ENCODE data around the gene ELOVL7. TPM values are rescaled to one million over a fixed set of nuclear protein-coding genes. Genes with fewer than 3 reads are reported as not detected.

ELOVL7 gene
- total RNA-seq, 1 experiment from 2014 or later = 2.5 TPM

DNA sequence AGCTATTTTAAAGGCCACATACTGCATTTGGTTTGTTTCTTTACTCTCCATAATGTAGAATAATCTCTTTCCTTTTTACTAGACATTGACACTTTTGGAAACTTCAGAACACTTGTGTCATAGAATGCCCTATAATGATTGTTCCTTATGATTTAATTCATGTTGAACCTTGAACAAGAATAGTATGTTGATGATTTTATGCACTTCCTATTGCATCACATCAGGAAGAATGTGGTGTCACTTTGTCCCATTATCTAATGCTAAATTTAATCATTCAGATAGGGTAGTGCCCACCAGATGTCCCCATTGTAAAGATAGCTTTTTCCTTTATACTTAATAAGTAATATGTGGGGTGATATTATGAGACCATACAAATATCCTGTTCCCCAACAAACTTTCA lies 124.7 kb downstream of the ELOVL7 start:
- Histone ChIP-seq H2BK120ac (ENCODE audit: low read depth, low read length, poor library complexity, severe bottlenecking) (no peak overlapping the region), H3K14ac (ENCODE audit: insufficient read depth, low read length) (no peak overlapping the region), H3K9ac (ENCODE audit: extremely low read depth, insufficient read length, low read length) (no peak overlapping the region), H4K91ac (ENCODE audit: insufficient read length, low read depth, low read length) (no peak overlapping the region), H2AFZ (ENCODE audit: low read length) (no peak overlapping the region), H3K4me2 (ENCODE audit: insufficient read depth, insufficient read length, low read length) (no peak overlapping the region), H3K23ac (ENCODE audit: insufficient read length, low read depth, low read length) (no peak overlapping the region), H3K79me1 (ENCODE audit: insufficient read depth, low read depth, low read length, poor library complexity, severe bottlenecking) (no peaks in the 10 kb centered on the region), H3K9me3 (ENCODE audit: control insufficient read depth, low read depth, low read length) (no peaks in the 10 kb centered on the region), H3K23me2 (ENCODE audit: insufficient read length, low read depth, low read length, poor library complexity, severe bottlenecking) (peaks cover 2% of the 10 kb centered on the region), H2BK12ac (ENCODE audit: insufficient read length, low read depth, low read length) (no peak overlapping the region), H3K79me2 (ENCODE audit: insufficient read depth, low read length) (no peaks in the 10 kb centered on the region), H3K18ac (ENCODE audit: insufficient read length, low read depth, low read length) (no peak overlapping the region), H2AK5ac (ENCODE audit: insufficient read length, low read length) (no peak overlapping the region), H2BK20ac (ENCODE audit: low read depth, low read length, poor library complexity, severe bottlenecking) (no peak overlapping the region), H2BK5ac (ENCODE audit: insufficient read length, low read length) (no peak overlapping the region), H4K20me1 (ENCODE audit: control insufficient read depth, insufficient read depth, insufficient read length) (no peaks in the 10 kb centered on the region), H3K4ac (ENCODE audit: low read depth, low read length) (no peak overlapping the region), H3K27me3 (ENCODE audit: insufficient read depth, low read length) (no peaks in the 10 kb centered on the region), H3K27ac (ENCODE audit: insufficient read length, low read depth, low read length) (no peak overlapping the region), H4K5ac (ENCODE audit: insufficient read length, low read depth, low read length) (no peak overlapping the region), H4K8ac (replicated peaks; ENCODE audit: insufficient read length, low read depth, low read length) (no peak overlapping the region), H3T11ph (ENCODE audit: low read length) (no peak overlapping the region), H3K4me1 (ENCODE audit: insufficient read depth, low read length) (no peaks in the 10 kb centered on the region), H3K56ac (ENCODE audit: insufficient read length, low read depth, low read length) (no peak overlapping the region), H2BK15ac (ENCODE audit: low read depth, low read length) (no peak overlapping the region)
- H3K4me3 Mint-ChIP-seq = no peak overlapping the region
- DNase-seq = no peak
- TF ChIP-seq, protein P1, sequence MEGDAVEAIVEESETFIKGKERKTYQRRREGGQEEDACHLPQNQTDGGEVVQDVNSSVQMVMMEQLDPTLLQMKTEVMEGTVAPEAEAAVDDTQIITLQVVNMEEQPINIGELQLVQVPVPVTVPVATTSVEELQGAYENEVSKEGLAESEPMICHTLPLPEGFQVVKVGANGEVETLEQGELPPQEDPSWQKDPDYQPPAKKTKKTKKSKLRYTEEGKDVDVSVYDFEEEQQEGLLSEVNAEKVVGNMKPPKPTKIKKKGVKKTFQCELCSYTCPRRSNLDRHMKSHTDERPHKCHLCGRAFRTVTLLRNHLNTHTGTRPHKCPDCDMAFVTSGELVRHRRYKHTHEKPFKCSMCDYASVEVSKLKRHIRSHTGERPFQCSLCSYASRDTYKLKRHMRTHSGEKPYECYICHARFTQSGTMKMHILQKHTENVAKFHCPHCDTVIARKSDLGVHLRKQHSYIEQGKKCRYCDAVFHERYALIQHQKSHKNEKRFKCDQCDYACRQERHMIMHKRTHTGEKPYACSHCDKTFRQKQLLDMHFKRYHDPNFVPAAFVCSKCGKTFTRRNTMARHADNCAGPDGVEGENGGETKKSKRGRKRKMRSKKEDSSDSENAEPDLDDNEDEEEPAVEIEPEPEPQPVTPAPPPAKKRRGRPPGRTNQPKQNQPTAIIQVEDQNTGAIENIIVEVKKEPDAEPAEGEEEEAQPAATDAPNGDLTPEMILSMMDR (conservative IDR thresholded peaks at IDR 0.05) = no peak
- no peak overlapping the region for H3K27ac Mint-ChIP-seq
- H3K4me1 Mint-ChIP-seq = peaks cover 2 to 7% of the 10 kb centered on the region in 2 experiments
- no peaks in the 10 kb centered on the region for H3K36me3 Mint-ChIP-seq (ENCODE audit: insufficient read depth in 1 of 3, low read depth in 3 of 3)
- H3K9me3 Mint-ChIP-seq = peaks cover under 1 to 8% of the 10 kb centered on the region in 2 experiments; a peak in 3 of 5 replicates
- peaks cover 5% of the 10 kb centered on the region; the same call in 1 of the 2 replicates for H3K27me3 Mint-ChIP-seq (ENCODE audit: low read depth)
